NCI-H69 (cell line): Measurements from ENCODE around the gene NR2E3.
A peak's percentile ranks its signal among the peaks of the same experiment; 100 is the strongest.
"Not testable (repeated sequence)": the region's sequence is repeated elsewhere in the genome, so short reads cannot be mapped to it uniquely, and the experiment has no call there.

Experiments used
- DNase-seq: peaks from one replicate; lab custom pipeline; 2025; lab: John Stamatoyannopoulos, UW

The NR2E3 gene

DNA sequence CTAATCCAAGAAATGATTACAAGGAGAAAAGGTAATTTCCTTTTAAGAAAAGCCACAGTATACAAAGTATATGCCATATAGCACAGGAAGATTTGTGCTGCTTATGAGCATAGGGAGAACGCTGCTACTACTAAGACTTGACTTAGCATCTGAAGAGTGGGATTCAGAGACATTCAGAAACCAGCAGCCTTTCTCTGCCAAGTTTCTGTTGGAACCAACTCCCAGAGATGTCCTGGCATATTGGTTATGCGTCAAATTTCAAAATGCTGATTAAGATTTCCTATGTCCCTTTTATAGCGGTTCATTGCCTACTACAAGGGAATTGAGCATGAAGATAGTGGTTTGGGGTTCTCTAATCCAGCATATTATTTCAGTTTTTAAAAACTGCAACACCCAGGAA is 4.9 kb downstream of the NR2E3 start:
- no peak for DNase-seq

DNA sequence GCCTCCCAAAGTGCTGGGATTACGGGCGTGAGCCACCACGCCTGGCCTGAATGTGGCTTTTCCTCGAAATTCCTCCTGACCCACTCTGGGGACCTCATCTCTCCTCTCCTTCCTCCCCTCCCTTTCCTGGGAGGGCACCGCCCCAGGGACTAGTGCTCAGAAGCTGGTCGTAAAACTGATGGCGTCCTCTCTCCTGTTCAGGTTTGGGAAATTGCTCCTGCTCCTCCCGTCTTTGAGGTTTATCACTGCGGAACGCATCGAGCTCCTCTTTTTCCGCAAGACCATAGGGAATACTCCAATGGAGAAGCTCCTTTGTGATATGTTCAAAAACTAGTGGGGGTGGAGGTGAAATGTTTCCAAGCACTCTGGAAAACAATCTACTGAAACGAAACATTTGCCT is 7.0 kb downstream of the NR2E3 start:
- DNase-seq, result no peak

DNA sequence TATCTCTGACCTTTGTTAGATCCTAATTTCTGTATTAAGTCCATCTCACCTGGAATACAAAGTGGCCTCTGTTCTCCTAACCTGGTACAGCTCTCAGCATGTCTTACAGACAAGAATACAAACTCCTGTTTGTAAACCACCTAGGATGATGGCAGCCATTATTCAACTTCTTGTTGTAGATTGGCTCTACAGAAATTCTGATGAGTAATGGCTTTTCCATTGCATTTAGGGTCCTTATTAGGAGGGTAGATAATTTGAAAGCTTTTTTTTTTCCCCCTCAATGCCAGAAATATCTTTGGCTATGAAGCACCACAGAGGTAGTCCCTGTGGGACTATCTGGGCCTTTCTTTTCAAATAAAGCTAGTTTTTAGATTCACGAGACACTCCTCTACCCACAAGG is 9.8 kb downstream of the NR2E3 start:
- no peak for DNase-seq

- DNase-seq, result no peak
Observed at GRCh38 chr15:71821547-71822129, 11.3 kb downstream of the NR2E3 start.

DNA sequence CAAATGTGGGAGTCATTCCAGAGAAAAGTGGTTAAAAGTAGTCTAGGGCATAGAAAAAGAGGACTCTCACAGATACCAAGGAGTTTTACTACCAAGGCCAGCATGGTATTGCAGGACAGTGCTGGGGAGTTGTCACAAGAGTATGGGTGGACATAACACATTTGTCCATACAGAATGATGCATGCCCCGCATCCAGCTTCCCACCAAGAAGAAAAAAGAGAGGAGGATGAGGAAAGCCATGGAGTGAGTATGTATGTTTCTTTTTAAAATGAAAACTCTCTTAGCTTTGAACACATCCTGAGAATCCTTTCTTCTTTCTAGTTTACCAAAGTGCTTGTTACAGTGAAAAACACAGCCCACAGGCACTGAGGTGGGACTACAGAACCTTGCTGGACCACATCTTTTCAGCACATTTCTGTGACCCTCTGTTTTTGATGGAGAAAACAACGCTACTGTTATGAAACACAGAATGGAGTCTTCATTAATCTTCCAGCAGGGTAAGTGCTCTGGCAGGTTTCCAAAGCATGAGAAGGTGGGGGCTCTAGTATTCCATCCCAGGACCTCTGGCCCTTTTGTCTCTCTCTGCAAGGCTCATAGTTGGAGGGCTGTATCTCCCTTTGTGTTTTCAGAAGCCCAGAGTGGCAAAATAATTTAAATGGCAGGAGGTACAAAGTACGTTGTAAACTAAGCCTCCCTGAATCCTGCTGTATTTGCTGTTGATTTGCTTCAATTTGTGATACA is 12.7 kb downstream of the NR2E3 start:
- peak; percentile 28 for DNase-seq

DNA sequence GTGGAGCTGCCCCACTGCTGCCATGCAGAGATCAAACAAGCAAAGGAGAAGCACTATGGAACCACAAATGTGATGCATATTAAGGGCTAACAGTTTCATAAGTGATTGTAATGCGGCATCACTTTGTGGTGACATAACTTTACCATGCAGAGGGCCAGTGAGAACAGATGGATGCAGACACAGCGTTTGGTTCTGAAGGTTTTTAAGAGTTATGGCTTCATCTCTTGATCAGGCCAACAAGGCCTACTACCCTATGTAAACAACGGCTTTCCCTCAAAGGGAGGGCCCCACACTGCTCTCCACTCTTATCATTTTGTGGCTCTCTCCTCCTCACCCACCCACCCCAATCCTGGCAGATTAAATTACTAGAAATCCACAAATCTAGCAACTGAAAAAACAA is 13.4 kb downstream of the NR2E3 start:
- DNase-seq, result peak; percentile 8

- no peak for DNase-seq
Observed at GRCh38 chr15:71825021-71825730, 14.8 kb downstream of the NR2E3 start.

GRCh38 chr15:71826196-71826595 is 15.8 kb downstream of the NR2E3 start:
- peak; percentile 73 for DNase-seq

DNA sequence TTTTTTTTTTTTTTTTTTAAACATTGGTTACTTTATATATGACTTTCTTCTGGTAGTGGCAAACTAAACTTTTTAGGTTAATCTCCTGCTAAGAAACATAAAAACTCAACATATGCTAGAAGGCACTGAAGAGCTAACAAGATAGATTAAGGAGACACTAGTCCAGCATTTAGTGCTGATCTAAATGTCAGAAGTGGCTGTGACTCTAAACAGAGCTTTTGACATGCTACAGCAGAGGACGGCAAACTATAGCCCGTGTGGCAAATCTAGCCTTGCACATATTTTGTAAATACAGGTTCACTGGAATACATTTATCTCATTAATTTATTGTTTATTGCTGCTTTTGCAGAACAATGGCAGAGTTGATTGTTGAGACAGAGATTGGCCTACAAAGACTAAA is 20.6 kb downstream of the NR2E3 start:
- DNase-seq, result no peak

DNA sequence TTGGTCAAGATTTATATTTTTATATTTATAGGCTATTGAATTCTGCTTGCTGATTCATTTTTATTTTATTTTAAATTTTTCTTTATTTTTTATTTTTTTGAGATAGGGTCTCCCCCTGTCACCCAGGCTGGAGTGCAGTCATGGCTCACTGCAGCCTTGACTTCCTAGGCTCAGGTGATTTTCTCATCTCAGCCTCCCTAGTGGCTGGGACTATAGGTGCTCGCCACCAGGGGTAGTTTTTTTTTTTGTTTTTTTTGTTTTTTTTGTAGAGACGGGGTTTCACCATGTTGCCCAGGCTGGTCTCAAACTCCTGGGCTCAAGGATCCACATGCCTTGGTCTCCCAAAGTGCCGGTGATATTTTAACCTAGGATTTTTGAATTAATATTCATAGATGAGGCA is 31.2 kb downstream of the NR2E3 start:
- DNase-seq, result no peak

GRCh38 chr15:71844916-71845315 is 34.6 kb downstream of the NR2E3 start:
- DNase-seq, result no peak

DNA sequence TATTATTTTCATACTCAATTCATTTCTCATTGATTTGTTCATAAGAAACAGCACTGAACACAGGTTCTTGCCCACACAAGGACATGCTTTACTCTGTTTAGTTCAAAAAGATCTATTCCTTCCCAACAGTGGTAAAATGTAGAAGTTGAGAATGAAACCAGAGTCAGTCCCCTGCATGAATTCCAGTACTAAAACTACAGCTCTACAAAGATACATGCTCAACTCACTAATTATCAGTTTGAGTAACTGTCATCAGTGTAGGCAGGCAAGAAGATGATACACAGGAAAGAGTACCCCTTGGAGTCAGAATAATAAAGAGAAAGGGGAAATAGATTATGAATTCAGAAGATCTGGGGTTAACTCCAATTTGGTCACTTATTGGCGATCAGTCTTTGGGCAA is 43.2 kb downstream of the NR2E3 start:
- no peak for DNase-seq

- DNase-seq, result not testable (repeated sequence)
Observed at GRCh38 chr15:71858232-71858631, 47.9 kb downstream of the NR2E3 start.
